ENCODE data around the gene C11orf87.

- TF ChIP-seq EZH2 (IDR thresholded peaks at IDR 0.05; ENCODE audit: insufficient read depth, poor library complexity, severe bottlenecking) = no peak
- TF ChIP-seq EZH2phosphoT487 (IDR thresholded peaks at IDR 0.05; ENCODE audit: insufficient read depth, low read depth) = no peak
Observed at GRCh38 chr11:109383306-109383705, 38.7 kb upstream of the C11orf87 start.

Measured in GM23248 (cell line).